HEK293 (cell line): ENCODE results near the gene CA10.

Experiments
- CTCF ChIA-PET: fragments of 350-600 bp; formaldehyde crosslinking; extraction: SDS; loops from one replicate; lab custom pipeline; 2021; ENCODE audit warnings: antibody characterized with exemption; lab: Yijun Ruan, JAX
- POLR2A ChIA-PET: fragments of 300-600 bp; formaldehyde crosslinking; extraction: SDS; loops from one replicate; lab custom pipeline; 2020; ENCODE audit warnings: antibody characterized with exemption, inconsistent platforms; lab: Yijun Ruan, JAX
- H3K27ac ChIP-seq: fragments of 200-500 bp; sonication (Bioruptor generic); 2 replicates; pipeline ENCODE4 v1.5.1; 2014; ENCODE audit warnings: low read depth, low read length, control low read depth, inconsistent platforms; ENCODE audit errors: extremely low read depth
- H3K36me3 ChIP-seq, 2 experiments: fragments of 200-500 bp in 1 of 2; sonication (Bioruptor generic) in 1 of 2; 1 replicate in 1 of 2; 2 replicates in 1 of 2; pipeline ENCODE4 v1.5.1; 2014 to 2017; ENCODE audit warnings: inconsistent platforms in 2 of 2, low read length in 2 of 2; ENCODE audit not compliant: control insufficient read depth in 2 of 2, insufficient read depth in 1 of 2
- H3K4me1 ChIP-seq: fragments of 200-500 bp; sonication (Bioruptor generic); 2 replicates; pipeline ENCODE4 v1.5.1; 2014; ENCODE audit warnings: mild to moderate bottlenecking, low read length, inconsistent platforms; ENCODE audit not compliant: control insufficient read depth, insufficient read depth
- H3K4me3 ChIP-seq: 2 replicates; pipeline ENCODE4 v1.5.1; 2011; ENCODE audit warnings: low read depth, mild to moderate bottlenecking, control low read depth, low read length, moderate library complexity
- H3K9me3 ChIP-seq: fragments of 200-500 bp; sonication (Bioruptor generic); 2 replicates; pipeline ENCODE4 v1.5.1; 2014; ENCODE audit warnings: low read depth, low read length, inconsistent platforms; ENCODE audit not compliant: control insufficient read depth, insufficient read depth
- KLF17 ChIP-seq: fragments of 450-650 bp; formaldehyde crosslinking; IDR thresholded peaks from 2 replicates; pipeline ENCODE4 v1.5.1; 2016; ENCODE audit warnings: missing biosample characterization, missing genetic modification characterization
- REPIN1 ChIP-seq: fragments of 450-650 bp; formaldehyde crosslinking; IDR thresholded peaks from 2 replicates; pipeline ENCODE4 v1.5.1; 2017; ENCODE audit warnings: missing biosample characterization, missing genetic modification characterization, low read depth
- SP2 ChIP-seq: fragments of 450-650 bp; formaldehyde crosslinking; IDR thresholded peaks from 2 replicates; pipeline ENCODE4 v1.5.1; 2016; ENCODE audit warnings: missing biosample characterization, missing genetic modification characterization
- YY2 ChIP-seq: fragments of 450-650 bp; formaldehyde crosslinking; IDR thresholded peaks from 2 replicates; pipeline ENCODE4 v1.5.1; 2016; ENCODE audit warnings: missing biosample characterization, missing genetic modification characterization
- ZBTB17 ChIP-seq: fragments of 450-650 bp; formaldehyde crosslinking; IDR thresholded peaks from 2 replicates; pipeline ENCODE4 v1.5.1; 2016; ENCODE audit warnings: missing biosample characterization, missing genetic modification characterization
- ZBTB44 ChIP-seq: fragments of 450-650 bp; IDR thresholded peaks from 2 replicates; pipeline ENCODE4 v1.5.1; 2018; ENCODE audit warnings: missing biosample characterization, mild to moderate bottlenecking, missing genetic modification characterization
- ZBTB48 ChIP-seq: fragments of 450-650 bp; formaldehyde crosslinking; IDR thresholded peaks from 2 replicates; pipeline ENCODE4 v1.5.1; 2016; ENCODE audit warnings: missing biosample characterization, missing genetic modification characterization
- ZNF133 ChIP-seq: fragments of 450-650 bp; formaldehyde crosslinking; IDR thresholded peaks from 2 replicates; pipeline ENCODE4 v1.5.1; 2016; ENCODE audit warnings: missing biosample characterization, missing genetic modification characterization
- ZNF18 ChIP-seq: fragments of 450-650 bp; formaldehyde crosslinking; IDR thresholded peaks from 2 replicates; pipeline ENCODE4 v1.5.1; 2016; ENCODE audit warnings: missing biosample characterization, missing genetic modification characterization
- ZNF26 ChIP-seq: fragments of 450-650 bp; formaldehyde crosslinking; IDR thresholded peaks from 2 replicates; pipeline ENCODE4 v1.5.1; 2016; ENCODE audit warnings: missing biosample characterization, missing genetic modification characterization
- ZNF311 ChIP-seq: fragments of 450-650 bp; formaldehyde crosslinking; IDR thresholded peaks from 2 replicates; pipeline ENCODE4 v1.5.1; 2017; ENCODE audit warnings: missing biosample characterization, missing genetic modification characterization, borderline replicate concordance
- ZNF354C ChIP-seq: fragments of 450-650 bp; formaldehyde crosslinking; IDR thresholded peaks from 2 replicates; pipeline ENCODE4 v1.5.1; 2016; ENCODE audit warnings: missing biosample characterization, missing genetic modification characterization, low read depth, borderline replicate concordance
- ZNF416 ChIP-seq: fragments of 450-650 bp; formaldehyde crosslinking; IDR thresholded peaks from 2 replicates; pipeline ENCODE4 v1.5.1; 2016; ENCODE audit warnings: missing biosample characterization, missing genetic modification characterization
- ZNF423 ChIP-seq: fragments of 450-650 bp; formaldehyde crosslinking; IDR thresholded peaks from 2 replicates; pipeline ENCODE4 v1.5.1; 2016; ENCODE audit warnings: missing biosample characterization, missing genetic modification characterization
- ZNF433 ChIP-seq: fragments of 450-650 bp; formaldehyde crosslinking; IDR thresholded peaks from 2 replicates; pipeline ENCODE4 v1.5.1; 2016; ENCODE audit warnings: missing biosample characterization, missing genetic modification characterization, low read depth
- ZNF488 ChIP-seq: fragments of 450-650 bp; formaldehyde crosslinking; IDR thresholded peaks from 2 replicates; pipeline ENCODE4 v1.5.1; 2016; ENCODE audit warnings: missing biosample characterization, missing genetic modification characterization
- ZNF514 ChIP-seq: fragments of 450-650 bp; formaldehyde crosslinking; IDR thresholded peaks from 2 replicates; pipeline ENCODE4 v1.5.1; 2016; ENCODE audit warnings: missing biosample characterization, missing genetic modification characterization
- ZNF558 ChIP-seq: fragments of 450-650 bp; formaldehyde crosslinking; IDR thresholded peaks from 2 replicates; pipeline ENCODE4 v1.5.1; 2016; ENCODE audit warnings: missing biosample characterization, missing genetic modification characterization
- ZNF571 ChIP-seq: fragments of 450-650 bp; formaldehyde crosslinking; IDR thresholded peaks from 2 replicates; pipeline ENCODE4 v1.5.0; 2017; ENCODE audit warnings: missing biosample characterization, missing genetic modification characterization
- ZNF660 ChIP-seq: fragments of 450-650 bp; IDR thresholded peaks from 2 replicates; pipeline ENCODE4 v1.5.1; 2018; ENCODE audit warnings: missing biosample characterization, mild to moderate bottlenecking, missing genetic modification characterization

CA10 gene

GRCh38 chr17:51820766-51821165 lies 337.7 kb downstream of the CA10 start:
- no peak overlapping the region for H3K27ac ChIP-seq
- TF ChIP-seq ZNF558 (tag by site-specific recombination), result no peak
- no peak for TF ChIP-seq ZNF18
- TF ChIP-seq ZBTB17 (tag by site-specific recombination), result no peak
- no peak for TF ChIP-seq ZNF571 (tag by site-specific recombination)
- no peak for TF ChIP-seq ZNF488
- no peaks in the 10 kb centered on the region for H3K9me3 ChIP-seq
- no peak overlapping the region for H3K4me3 ChIP-seq
- POLR2A ChIA-PET, result no interaction called here
- CTCF ChIA-PET, result interaction anchor here (0.5 to 1.5 kb wide), 2 partner anchors 57 to 181 kb away, joined by 4 to 5 read pairs; no protein-coding TSS in a partner anchor
- no peaks in the 10 kb centered on the region for H3K36me3 ChIP-seq
- peaks cover 5% of the 10 kb centered on the region for H3K4me1 ChIP-seq

GRCh38 chr17:51820252-51820651 lies 338.3 kb downstream of the CA10 start:
- ChIA-PET CTCF (interaction anchor here (1.5 kb wide), 1 partner anchor 56 kb away, joined by 5 read pairs; no protein-coding TSS in a partner anchor), POLR2A (no interaction called here)
- H3K9me3 ChIP-seq, result no peaks in the 10 kb centered on the region
- H3K27ac ChIP-seq, result no peak overlapping the region
- H3K4me1 ChIP-seq, result peaks cover 5% of the 10 kb centered on the region
- no peaks in the 10 kb centered on the region for H3K36me3 ChIP-seq
- no peak overlapping the region for H3K4me3 ChIP-seq
- TF ChIP-seq ZNF423 (tag by site-specific recombination) (no peak), ZBTB48 (no peak), REPIN1 (no peak), ZNF514 (tag by site-specific recombination) (no peak), SP2 (tag by site-specific recombination) (no peak), KLF17 (tag by site-specific recombination) (no peak), ZNF660 (no peak), ZNF558 (tag by site-specific recombination) (no peak), ZNF18 (no peak), YY2 (tag by site-specific recombination) (no peak)
- TF ChIP-seq, all 188 proteins: peak for 0

GRCh38 chr17:51819341-51820219 lies 338.9 kb downstream of the CA10 start:
- CTCF ChIA-PET, result interaction anchor here (0.6 to 1.5 kb wide), 2 partner anchors 35 to 55 kb away, joined by 3 to 5 read pairs; no protein-coding TSS in a partner anchor
- H3K9me3 ChIP-seq, result no peaks in the 10 kb centered on the region
- POLR2A ChIA-PET, result no interaction called here
- H3K4me3 ChIP-seq, result no peak overlapping the region
- no peaks in the 10 kb centered on the region for H3K36me3 ChIP-seq
- no peak overlapping the region for H3K27ac ChIP-seq
- peaks cover 5% of the 10 kb centered on the region for H3K4me1 ChIP-seq
- TF ChIP-seq ZNF311 (tag by site-specific recombination), result no peak
- no peak for TF ChIP-seq ZNF416 (tag by site-specific recombination)
- no peak for TF ChIP-seq ZNF433
- TF ChIP-seq ZNF354C (tag by site-specific recombination), result no peak
- no peak for TF ChIP-seq ZNF26 (tag by site-specific recombination)
- TF ChIP-seq ZBTB44 (tag by site-specific recombination), result no peak
- TF ChIP-seq ZNF133 (tag by site-specific recombination), result no peak
